Right ventricle myocardium inferior (tissue), 1 donor: ENCODE measurements around the gene ERC1. TPM values are rescaled to one million over a fixed set of nuclear protein-coding genes. Genes with fewer than 3 reads are reported as not detected.

Source experiments
- ATAC-seq: fragments of 200-7000 bp; cut with Tn5 transposase; one replicate; pipeline ENCODE4 v1.9.1; 2020; ENCODE audit warnings: mild to moderate bottlenecking, moderate library complexity
- DNase-seq: peaks from one replicate; pipeline ENCODE4 v3.0.0; 2021; ENCODE audit errors: missing footprints
- intact Hi-C: fragments of 100-400 bp; cut with DNase I; formaldehyde crosslinking; loops from one replicate; pipeline ENCODE4 v1.11.0; 2022
- total RNA-seq: library from RNA; stranded (reverse); fragmentation: NEBNext Ultra II Directional; extraction: Animal tissue kit (Norgen Biotek cat#: 25700); gene quantifications from one replicate; pipeline ENCODE4 v1.2.1, GENCODE V29; 2021
- donor health status: DM: no; HTN: yes; CAD: no; lungs with severe emphysema.

Gene ERC1
- total RNA-seq, 1 donor from 2014 or later, result 43.1 TPM

- no peak for DNase-seq
- intact Hi-C loops, result loop anchor here (10.0 kb wide), 1 partner anchor 302 kb away; no protein-coding TSS in a partner anchor
Observed at GRCh38 chr12:1282670-1283315, 291.8 kb downstream of the ERC1 start.

GRCh38 chr12:1283316-1283715, 292.3 kb downstream of the ERC1 start:
- intact Hi-C loops, result loop anchor here (10.0 kb wide), 1 partner anchor 301 kb away; no protein-coding TSS in a partner anchor
- ATAC-seq (no peak), DNase-seq (no peak)

More at GRCh38 chr12:1282670-1283315, 291.8 kb downstream of the ERC1 start:
- ATAC-seq, result peak; percentile 88

GRCh38 chr12:1284611-1285010, 293.6 kb downstream of the ERC1 start:
- ATAC-seq (no peak), DNase-seq (no peak)
- intact Hi-C loops, result loop anchor here (10.0 kb wide), 1 partner anchor 300 kb away; no protein-coding TSS in a partner anchor

- DNase-seq, result no peak
- intact Hi-C loops, result loop anchor here (10.0 kb wide), 1 partner anchor 297 kb away; no protein-coding TSS in a partner anchor
- ATAC-seq, result no peak
Observed at GRCh38 chr12:1287446-1287975, 296.5 kb downstream of the ERC1 start.

- ATAC-seq, result no peak
- DNase-seq, result no peak
- intact Hi-C loops, result loop anchor here (10.0 kb wide), 1 partner anchor 296 kb away; no protein-coding TSS in a partner anchor
Observed at GRCh38 chr12:1288333-1288732, 297.3 kb downstream of the ERC1 start.

GRCh38 chr12:1289371-1290155, 298.5 kb downstream of the ERC1 start:
- ATAC-seq (peak; percentile 64), DNase-seq (no peak)
- intact Hi-C loops, result loop anchor here (10.0 kb wide), 1 partner anchor 295 kb away; no protein-coding TSS in a partner anchor

GRCh38 chr12:1290716-1291115, 299.7 kb downstream of the ERC1 start:
- intact Hi-C loops, result no loop called here
- ATAC-seq (no peak), DNase-seq (no peak)

- intact Hi-C loops, result no loop called here
- no peak for ATAC-seq
Observed at GRCh38 chr12:1291601-1292332, 300.7 kb downstream of the ERC1 start.

GRCh38 chr12:1293901-1294300, 302.9 kb downstream of the ERC1 start:
- intact Hi-C loops, result no loop called here
- DNase-seq (no peak), ATAC-seq (no peak)

More at GRCh38 chr12:1291601-1292332, 300.7 kb downstream of the ERC1 start:
- no peak for DNase-seq

GRCh38 chr12:1297206-1297605, 306.2 kb downstream of the ERC1 start:
- DNase-seq (no peak), ATAC-seq (no peak)
- intact Hi-C loops, result no loop called here

GRCh38 chr12:1297639-1298175, 306.7 kb downstream of the ERC1 start:
- no peak for DNase-seq
- intact Hi-C loops, result no loop called here
- no peak for ATAC-seq

- no peak for ATAC-seq
- DNase-seq, result no peak
- intact Hi-C loops, result no loop called here
Observed at GRCh38 chr12:1300460-1300859, 309.4 kb downstream of the ERC1 start.

- DNase-seq (no peak), ATAC-seq (no peak)
- intact Hi-C loops, result no loop called here
Observed at GRCh38 chr12:1302201-1302870, 311.3 kb downstream of the ERC1 start.

GRCh38 chr12:1305063-1305434, 314.0 kb downstream of the ERC1 start:
- ATAC-seq (peak; percentile 87), DNase-seq (no peak)
- intact Hi-C loops, result no loop called here

- DNase-seq, result no peak
- intact Hi-C loops, result no loop called here
- peak; percentile 64 for ATAC-seq
Observed at GRCh38 chr12:1305791-1306500, 314.9 kb downstream of the ERC1 start.

GRCh38 chr12:1306817-1307216, 315.8 kb downstream of the ERC1 start:
- ATAC-seq, result no peak
- intact Hi-C loops, result no loop called here
- no peak for DNase-seq

GRCh38 chr12:1307796-1308195, 316.8 kb downstream of the ERC1 start:
- intact Hi-C loops, result no loop called here

GRCh38 chr12:1309613-1310012, 318.6 kb downstream of the ERC1 start:
- no peak for ATAC-seq
- DNase-seq, result no peak
- intact Hi-C loops, result no loop called here

More at GRCh38 chr12:1307796-1308195, 316.8 kb downstream of the ERC1 start:
- DNase-seq (no peak), ATAC-seq (no peak)
